Body of pancreas (tissue), 4 donors: ENCODE results near the gene ZNF343. TPM values are rescaled to one million over a fixed set of nuclear protein-coding genes. Genes with fewer than 3 reads are reported as not detected.

Source experiments
- ATAC-seq: fragments of 150-250 bp; one replicate; pipeline ENCODE4 v1.9.1; 2016
- DNase-seq, 4 donors: peaks; one replicate each; pipeline ENCODE4 v3.0.0-alpha.2; 2019
- H3K27ac ChIP-seq, 4 donors: fragments of 200-600 bp; sonication (generic); 1 replicate in 3 of 4; 2 replicates in 1 of 4; pipeline versions ENCODE4 v1.5.1 to v1.6.1; 2016 to 2019; ENCODE audit warnings: mild to moderate bottlenecking in 1 of 4, mixed read lengths in 1 of 4, moderate library complexity in 1 of 4
- H3K27me3 ChIP-seq, 2 donors: fragments of 200-600 bp; sonication (generic); one replicate each; pipeline ENCODE4 v1.6.0; 2016; ENCODE audit warnings: mild to moderate bottlenecking in 1 of 2
- H3K36me3 ChIP-seq, 2 donors: fragments of 200-600 bp; sonication (generic); replicated peaks in 1 of 2; 2 replicates each; pipeline ENCODE4 v1.5.1; 2016; ENCODE audit warnings: low read depth in 2 of 2; ENCODE audit not compliant: insufficient read depth in 1 of 2
- H3K4me1 ChIP-seq: fragments of 200-600 bp; sonication (generic); one replicate; pipeline ENCODE4 v1.6.0; 2016
- H3K4me3 ChIP-seq, 2 donors: fragments of 200-600 bp; sonication (generic); 1 replicate in 1 of 2; 2 replicates in 1 of 2; pipeline ENCODE4 v1.5.1; 2016 to 2019
- H3K9me3 ChIP-seq, 3 donors: fragments of 200-600 bp; sonication (generic); 1 replicate in 2 of 3; 2 replicates in 1 of 3; pipeline ENCODE4 v1.5.1; 2016
- CTCF ChIP-seq, 7 experiments: fragments of 450-650 bp in 4 of 7; fragments of 200-600 bp in 3 of 7; sonication (generic) in 3 of 7; IDR thresholded peaks; one replicate each; pipeline ENCODE4 v1.5.1; 2016 to 2019; ENCODE audit warnings: antibody characterized with exemption in 7 of 7
- POLR2A ChIP-seq, 3 donors: fragments of 450-650 bp; IDR thresholded peaks; one replicate each; pipeline ENCODE4 v1.6.1; 2016; ENCODE audit warnings: antibody characterized with exemption in 3 of 3, mild to moderate bottlenecking in 2 of 3
- WGBS, 2 donors: methylation state at CpG; one replicate each; pipeline ENCODE4 v1.1.5; 2017; 5-methylcytosine and 5-hydroxymethylcytosine counted together
- intact Hi-C: fragments of 100-400 bp; cut with DNase I; formaldehyde crosslinking; loops from one replicate; pipeline ENCODE4 v1.15.1; 2023
- total RNA-seq, 2 donors: library from RNA; depleted of rRNA; stranded (reverse); fragments of >200 nt; gene quantifications; one replicate each; pipeline ENCODE4 v1.1.0, GENCODE V29; 2016

The ZNF343 gene
- total RNA-seq, 2 donors from 2014 or later: 6.7 to 6.9 TPM

GRCh38 chr20:2520617-2521016 lies 11.9 kb upstream of the ZNF343 start:
- intact Hi-C loops: loop anchor here (10.0 kb wide), 1 partner anchor 124 kb away; no protein-coding TSS in a partner anchor
- Histone ChIP-seq H3K4me1 (peaks cover 12% of the 10 kb centered on the region), H3K9me3 (no peaks in the 10 kb centered on the region), H3K36me3 (no peaks in the 10 kb centered on the region), H3K27me3 (no peaks in the 10 kb centered on the region), H3K4me3 (no peak overlapping the region), H3K27ac (no peak overlapping the region)
- DNase-seq: no peak
- ATAC-seq: no peak
- 66 to 68% methylated on average over 3 of the region's 3 CpGs for WGBS, 2 donors
- no peak for TF ChIP-seq POLR2A (IDR thresholded peaks at IDR 0.05)
- no peak for TF ChIP-seq CTCF (IDR thresholded peaks at IDR 0.05)

- intact Hi-C loops: no loop called here
- H3K4me1 ChIP-seq: peaks cover 6% of the 10 kb centered on the region
- ATAC-seq (no peak), DNase-seq (no peak)
- TF ChIP-seq CTCF (IDR thresholded peaks at IDR 0.05): no peak
- TF ChIP-seq POLR2A (IDR thresholded peaks at IDR 0.05): no peak
- H3K4me3 ChIP-seq: no peak overlapping the region
- no peaks in the 10 kb centered on the region for H3K27me3 ChIP-seq
- WGBS, 2 donors: 89 to 93% methylated on average over 4 of the region's 4 CpGs
- no peaks in the 10 kb centered on the region for H3K36me3 ChIP-seq
- H3K9me3 ChIP-seq: no peaks in the 10 kb centered on the region
- no peak overlapping the region for H3K27ac ChIP-seq
Measured at GRCh38 chr20:2519115-2519809, 10.5 kb upstream of the ZNF343 start.

GRCh38 chr20:2518558-2518957 lies 9.8 kb upstream of the ZNF343 start:
- no peak for DNase-seq
- WGBS, 2 donors: 62 to 64% methylated on average over 4 of the region's 4 CpGs
- Histone ChIP-seq H3K36me3 (no peaks in the 10 kb centered on the region), H3K27me3 (no peaks in the 10 kb centered on the region), H3K27ac (no peak overlapping the region), H3K4me3 (no peak overlapping the region), H3K4me1 (no peaks in the 10 kb centered on the region), H3K9me3 (no peaks in the 10 kb centered on the region)
- intact Hi-C loops: no loop called here
- no peak for TF ChIP-seq CTCF (IDR thresholded peaks at IDR 0.05)
- no peak for TF ChIP-seq POLR2A (IDR thresholded peaks at IDR 0.05)
- ATAC-seq: no peak

GRCh38 chr20:2518096-2518495 lies 9.4 kb upstream of the ZNF343 start:
- Histone ChIP-seq H3K27me3 (no peaks in the 10 kb centered on the region), H3K27ac (no peak overlapping the region), H3K4me1 (no peaks in the 10 kb centered on the region), H3K9me3 (no peaks in the 10 kb centered on the region), H3K4me3 (no peak overlapping the region), H3K36me3 (no peaks in the 10 kb centered on the region)
- DNase-seq: no peak
- 72% methylated on average over 10 of the region's 10 CpGs for WGBS, 2 donors
- TF ChIP-seq POLR2A (IDR thresholded peaks at IDR 0.05): no peak
- no peak for TF ChIP-seq CTCF (IDR thresholded peaks at IDR 0.05)
- intact Hi-C loops: no loop called here
- ATAC-seq: no peak

- ATAC-seq (no peak), DNase-seq (no peak)
- no peaks in the 10 kb centered on the region for H3K27me3 ChIP-seq
- no peak overlapping the region for H3K4me3 ChIP-seq
- H3K9me3 ChIP-seq: no peaks in the 10 kb centered on the region
- no peaks in the 10 kb centered on the region for H3K36me3 ChIP-seq
- no peaks in the 10 kb centered on the region for H3K4me1 ChIP-seq
- TF ChIP-seq POLR2A (IDR thresholded peaks at IDR 0.05) (no peak), CTCF (IDR thresholded peaks at IDR 0.05) (no peak)
- intact Hi-C loops: no loop called here
- no peak overlapping the region for H3K27ac ChIP-seq
- WGBS, 2 donors: 56 to 68% methylated on average over 2 of the region's 2 CpGs
Measured at GRCh38 chr20:2516399-2516798, 7.7 kb upstream of the ZNF343 start.
